CD8-positive, alpha-beta memory T cell (primary cell): ENCODE measurements around the gene CILP2. TPM values are rescaled to one million over a fixed set of nuclear protein-coding genes. Genes with fewer than 3 reads are reported as not detected.

ENCODE experiments used
- CTCF ChIA-PET: fragments of 350-600 bp; sonication (Branson Sonifier 250); formaldehyde crosslinking; loops from one replicate; lab custom pipeline; 2021; ENCODE audit warnings: antibody characterized with exemption; lab: Charles Lee
- POLR2A ChIA-PET: fragments of 350-600 bp; sonication (Branson Sonifier 250); formaldehyde crosslinking; loops from one replicate; lab custom pipeline; 2021; ENCODE audit warnings: antibody characterized with exemption; lab: Charles Lee
- DNase-seq, 5 donors: peaks; one replicate each; pipeline versions ENCODE4 v3.0.0 to v3.0.0-alpha.2; 2020 to 2022; ENCODE audit warnings: mixed read lengths in 1 of 5
- H3K27ac ChIP-seq: one replicate; pipeline ENCODE4 v1.7.0; 2013; ENCODE audit warnings: low read depth, mild to moderate bottlenecking, low read length, moderate library complexity
- H3K27me3 ChIP-seq: 2 replicates; pipeline ENCODE4 v1.7.0; 2013; ENCODE audit warnings: low read length, mild to moderate bottlenecking; ENCODE audit not compliant: insufficient read depth, poor library complexity, severe bottlenecking
- H3K36me3 ChIP-seq: 2 replicates; pipeline ENCODE4 v1.7.0; 2013; ENCODE audit warnings: mild to moderate bottlenecking, low read length, moderate library complexity; ENCODE audit not compliant: insufficient read depth
- H3K4me1 ChIP-seq: 2 replicates; pipeline ENCODE4 v1.7.0; 2013; ENCODE audit warnings: mild to moderate bottlenecking, low read length, moderate library complexity; ENCODE audit not compliant: insufficient read depth
- H3K4me3 ChIP-seq: 2 replicates; pipeline ENCODE4 v1.7.0; 2013; ENCODE audit warnings: mild to moderate bottlenecking, low read length
- H3K9me3 ChIP-seq: 2 replicates; pipeline ENCODE4 v1.7.0; 2013; ENCODE audit warnings: mild to moderate bottlenecking, low read length
- H3K27ac Mint-ChIP-seq, 8 donors: one replicate each; pipeline ENCODE4 v1.8.0; 2020 to 2021; ENCODE audit warnings: mixed read lengths in 8 of 8, mild to moderate bottlenecking in 6 of 8, inconsistent platforms in 3 of 8, moderate library complexity in 3 of 8
- H3K27me3 Mint-ChIP-seq, 2 donors: one replicate each; pipeline ENCODE4 v1.8.0; 2020 to 2021; ENCODE audit warnings: mixed read lengths in 2 of 2, mild to moderate bottlenecking in 1 of 2, moderate library complexity in 1 of 2
- H3K36me3 Mint-ChIP-seq, 3 donors: one replicate each; pipeline ENCODE4 v1.8.0; 2020 to 2021; ENCODE audit warnings: mixed read lengths in 3 of 3, inconsistent platforms in 1 of 3, mild to moderate bottlenecking in 1 of 3
- H3K4me1 Mint-ChIP-seq, 3 donors: one replicate each; pipeline ENCODE4 v1.8.0; 2020 to 2021; ENCODE audit warnings: mixed read lengths in 3 of 3, inconsistent platforms in 1 of 3, mild to moderate bottlenecking in 1 of 3
- H3K4me3 Mint-ChIP-seq, 7 donors: one replicate each; pipeline ENCODE4 v1.8.0; 2020 to 2021; ENCODE audit warnings: mixed read lengths in 7 of 7, mild to moderate bottlenecking in 6 of 7, moderate library complexity in 4 of 7, inconsistent platforms in 2 of 7
- H3K9me3 Mint-ChIP-seq, 5 donors: one replicate each; pipeline ENCODE4 v1.8.0; 2020 to 2022; ENCODE audit warnings: mixed read lengths in 5 of 5, mild to moderate bottlenecking in 3 of 5, moderate library complexity in 2 of 5, inconsistent platforms in 1 of 5
- polyA plus RNA-seq: library from polyadenylated mRNA; unstranded; fragments of 300-500 nt; fragmentation: Illumina TruSeq; gene quantifications from one replicate; pipeline ENCODE4 v1.2.3, GENCODE V29; 2021
- total RNA-seq, 2 experiments: library from RNA; stranded (reverse); gene quantifications; one replicate each; pipeline ENCODE4 v1.2.3, GENCODE V29; 2021

Gene CILP2
- total and polyA plus RNA-seq, 3 experiments from 2014 or later, result 0.07 to 0.33 (median 0.11) TPM

GRCh38 chr19:19502281-19502680 lies 35.8 kb upstream of the CILP2 start:
- H3K27me3 ChIP-seq, result no peaks in the 10 kb centered on the region
- peaks cover 5 to 96% (median 11%) of the 10 kb centered on the region in 3 donors for H3K36me3 Mint-ChIP-seq
- DNase-seq, result no peak
- peaks cover 0 to 3% of the 10 kb centered on the region in 2 donors for H3K27me3 Mint-ChIP-seq
- peak overlapping the region in 2 of 8 donors; percentile 42 to 46 for H3K27ac Mint-ChIP-seq
- H3K4me3 ChIP-seq, result no peak overlapping the region
- H3K9me3 ChIP-seq, result no peaks in the 10 kb centered on the region
- peaks cover 66% of the 10 kb centered on the region for H3K36me3 ChIP-seq
- H3K4me3 Mint-ChIP-seq, result no peak overlapping the region
- ChIA-PET CTCF (no interaction called here), POLR2A (no interaction called here)
- no peaks in the 10 kb centered on the region for H3K4me1 Mint-ChIP-seq
- no peaks in the 10 kb centered on the region for H3K9me3 Mint-ChIP-seq
- H3K27ac ChIP-seq, result no peak overlapping the region
- no peaks in the 10 kb centered on the region for H3K4me1 ChIP-seq

- Mint-ChIP-seq H3K27ac (peak overlapping the region in 5 of 8 donors; percentile 7 to 84 (median 42)), H3K9me3 (no peaks in the 10 kb centered on the region), H3K4me3 (no peak overlapping the region), H3K4me1 (no peaks in the 10 kb centered on the region), H3K27me3 (peaks cover 0 to 3% of the 10 kb centered on the region in 2 donors), H3K36me3 (peaks cover 5 to 96% (median 14%) of the 10 kb centered on the region in 3 donors)
- Histone ChIP-seq H3K4me1 (no peaks in the 10 kb centered on the region), H3K9me3 (no peaks in the 10 kb centered on the region), H3K27ac (no peak overlapping the region), H3K36me3 (peaks cover 59% of the 10 kb centered on the region), H3K4me3 (no peak overlapping the region), H3K27me3 (no peaks in the 10 kb centered on the region)
- POLR2A ChIA-PET, result no interaction called here
- no peak for DNase-seq
- CTCF ChIA-PET, result interaction anchor here (2.1 kb wide), 1 partner anchor 12 kb away, joined by 12 read pairs; no protein-coding TSS in a partner anchor
Observed at GRCh38 chr19:19502808-19503602, 35.1 kb upstream of the CILP2 start.

- Histone ChIP-seq H3K27me3 (no peaks in the 10 kb centered on the region), H3K9me3 (no peaks in the 10 kb centered on the region), H3K4me1 (no peaks in the 10 kb centered on the region), H3K36me3 (peaks cover 41% of the 10 kb centered on the region), H3K27ac (no peak overlapping the region), H3K4me3 (no peak overlapping the region)
- no peaks in the 10 kb centered on the region for H3K4me1 Mint-ChIP-seq
- DNase-seq, result peak in 1 of 5 donors; percentile 37
- H3K27me3 Mint-ChIP-seq, result peaks cover 0 to 3% of the 10 kb centered on the region in 2 donors
- H3K36me3 Mint-ChIP-seq, result peaks cover 5 to 77% (median 14%) of the 10 kb centered on the region in 3 donors
- no peaks in the 10 kb centered on the region for H3K9me3 Mint-ChIP-seq
- H3K27ac Mint-ChIP-seq, result peak overlapping the region in 1 of 8 donors; percentile 69
- H3K4me3 Mint-ChIP-seq, result no peak overlapping the region
- ChIA-PET POLR2A (interaction anchor here (0.7 kb wide), 1 partner anchor 20 kb away, joined by 5 read pairs; no protein-coding TSS in a partner anchor), CTCF (interaction anchor here (0.7 to 2.1 kb wide), 3 partner anchors 13 to 112 kb away, joined by 3 to 12 read pairs (median 4); no protein-coding TSS in a partner anchor)
Observed at GRCh38 chr19:19504754-19505668, 33.1 kb upstream of the CILP2 start.

- POLR2A ChIA-PET, result no interaction called here
- H3K36me3 ChIP-seq, result peaks cover 34% of the 10 kb centered on the region
- CTCF ChIA-PET, result interaction anchor here (1.2 to 2.1 kb wide), 2 partner anchors 13 to 15 kb away, joined by 4 to 12 read pairs; no protein-coding TSS in a partner anchor
Observed at GRCh38 chr19:19505669-19506326, 32.3 kb upstream of the CILP2 start.

GRCh38 chr19:19506592-19506991 lies 31.5 kb upstream of the CILP2 start:
- no peak overlapping the region for H3K4me3 ChIP-seq
- H3K27ac ChIP-seq, result no peak overlapping the region
- ChIA-PET POLR2A (no interaction called here), CTCF (interaction anchor here (1.0 kb wide), 1 partner anchor 25 kb away, joined by 5 read pairs; no protein-coding TSS in a partner anchor)
- H3K27me3 ChIP-seq, result no peaks in the 10 kb centered on the region
- no peaks in the 10 kb centered on the region for H3K9me3 ChIP-seq
- H3K36me3 ChIP-seq, result peaks cover 27% of the 10 kb centered on the region
- DNase-seq, result no peak
- Mint-ChIP-seq H3K27me3 (peaks cover 0 to 3% of the 10 kb centered on the region in 2 donors), H3K9me3 (no peaks in the 10 kb centered on the region), H3K27ac (peak overlapping the region in 4 of 8 donors; percentile 23 to 68 (median 40)), H3K36me3 (peaks cover 5 to 61% (median 14%) of the 10 kb centered on the region in 3 donors), H3K4me3 (no peak overlapping the region), H3K4me1 (peaks cover 0 to 3% (median 0%) of the 10 kb centered on the region in 3 donors)
- no peaks in the 10 kb centered on the region for H3K4me1 ChIP-seq

More at GRCh38 chr19:19505669-19506326, 32.3 kb upstream of the CILP2 start:
- DNase-seq, result peak in 1 of 5 donors; percentile 20
- H3K27me3 ChIP-seq, result no peaks in the 10 kb centered on the region
- no peak overlapping the region for H3K4me3 ChIP-seq
- Mint-ChIP-seq H3K9me3 (no peaks in the 10 kb centered on the region), H3K27ac (peak overlapping the region in 1 of 8 donors; percentile 29), H3K36me3 (peaks cover 5 to 69% (median 14%) of the 10 kb centered on the region in 3 donors), H3K4me3 (no peak overlapping the region), H3K27me3 (peaks cover 0 to 3% of the 10 kb centered on the region in 2 donors), H3K4me1 (peaks cover 0 to 2% (median 0%) of the 10 kb centered on the region in 3 donors)
- H3K9me3 ChIP-seq, result no peaks in the 10 kb centered on the region
- no peak overlapping the region for H3K27ac ChIP-seq
- H3K4me1 ChIP-seq, result no peaks in the 10 kb centered on the region

GRCh38 chr19:19507354-19507753 lies 30.7 kb upstream of the CILP2 start:
- POLR2A ChIA-PET, result no interaction called here
- Mint-ChIP-seq H3K4me1 (peaks cover 0 to 3% (median 0%) of the 10 kb centered on the region in 3 donors), H3K27me3 (peaks cover 0 to under 1% of the 10 kb centered on the region in 2 donors)

GRCh38 chr19:19508217-19508616 lies 29.8 kb upstream of the CILP2 start:
- CTCF ChIA-PET, result no interaction called here
- no peak for DNase-seq
- POLR2A ChIA-PET, result interaction anchor here (0.5 kb wide), 1 partner anchor 57 kb away, joined by 14 read pairs; no protein-coding TSS in a partner anchor
- Mint-ChIP-seq H3K27ac (peak overlapping the region in 2 of 8 donors; percentile 60 to 88), H3K4me1 (peaks cover 0 to 3% (median 0%) of the 10 kb centered on the region in 3 donors), H3K9me3 (no peaks in the 10 kb centered on the region), H3K36me3 (peaks cover 5 to 45% (median 12%) of the 10 kb centered on the region in 3 donors), H3K27me3 (no peaks in the 10 kb centered on the region), H3K4me3 (no peak overlapping the region)
- Histone ChIP-seq H3K9me3 (no peaks in the 10 kb centered on the region), H3K27ac (no peak overlapping the region), H3K4me1 (no peaks in the 10 kb centered on the region), H3K36me3 (peaks cover 18% of the 10 kb centered on the region), H3K4me3 (no peak overlapping the region), H3K27me3 (no peaks in the 10 kb centered on the region)

More at GRCh38 chr19:19507354-19507753, 30.7 kb upstream of the CILP2 start:
- H3K27ac Mint-ChIP-seq, result peak overlapping the region in 1 of 8 donors; percentile 48
- H3K9me3 ChIP-seq, result no peaks in the 10 kb centered on the region
- CTCF ChIA-PET, result interaction anchor here (1.0 kb wide), 1 partner anchor 24 kb away, joined by 5 read pairs; no protein-coding TSS in a partner anchor
- no peaks in the 10 kb centered on the region for H3K4me1 ChIP-seq
- H3K27ac ChIP-seq, result no peak overlapping the region
- H3K4me3 ChIP-seq, result no peak overlapping the region
- no peak for DNase-seq
- H3K36me3 ChIP-seq, result peaks cover 24% of the 10 kb centered on the region
- no peaks in the 10 kb centered on the region for H3K27me3 ChIP-seq
- H3K36me3 Mint-ChIP-seq, result peaks cover 5 to 53% (median 14%) of the 10 kb centered on the region in 3 donors
- H3K9me3 Mint-ChIP-seq, result no peaks in the 10 kb centered on the region
- H3K4me3 Mint-ChIP-seq, result no peak overlapping the region
